HuH-7 (cell line): Measurements from ENCODE around the gene ZNF609.

Experiments used
- DNase-seq: peaks from one replicate; pipeline ENCODE4 v3.0.0; 2011; ENCODE audit warnings: low spot score

Gene ZNF609

GRCh38 chr15:64503640-64504039, 43.3 kb downstream of the ZNF609 start:
- DNase-seq: no peak

- peak; percentile 31 for DNase-seq
Observed at GRCh38 chr15:64507293-64507802, 47.0 kb downstream of the ZNF609 start.

- DNase-seq: no peak
Observed at GRCh38 chr15:64507845-64508244, 47.5 kb downstream of the ZNF609 start.

DNA sequence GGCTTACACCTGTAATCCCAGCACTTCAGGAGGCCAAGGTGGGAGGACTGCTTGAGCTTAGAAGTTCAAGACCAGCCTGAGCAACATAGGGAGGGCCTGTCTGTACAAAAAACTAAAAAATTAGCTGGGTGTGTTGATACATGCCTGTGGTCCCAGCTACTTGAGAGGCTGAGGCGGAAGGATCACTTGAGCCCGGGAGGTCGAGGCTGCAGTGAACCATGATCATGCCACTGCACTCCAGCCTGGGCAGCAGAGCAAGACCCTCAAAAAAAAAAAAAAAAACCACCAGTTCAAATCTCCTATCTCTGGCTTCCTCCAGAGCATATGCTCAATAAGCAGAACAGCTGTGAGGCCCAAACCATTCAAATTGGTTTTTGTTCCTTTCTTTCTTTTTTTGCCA, 53.4 kb downstream of the ZNF609 start:
- no peak for DNase-seq

DNA sequence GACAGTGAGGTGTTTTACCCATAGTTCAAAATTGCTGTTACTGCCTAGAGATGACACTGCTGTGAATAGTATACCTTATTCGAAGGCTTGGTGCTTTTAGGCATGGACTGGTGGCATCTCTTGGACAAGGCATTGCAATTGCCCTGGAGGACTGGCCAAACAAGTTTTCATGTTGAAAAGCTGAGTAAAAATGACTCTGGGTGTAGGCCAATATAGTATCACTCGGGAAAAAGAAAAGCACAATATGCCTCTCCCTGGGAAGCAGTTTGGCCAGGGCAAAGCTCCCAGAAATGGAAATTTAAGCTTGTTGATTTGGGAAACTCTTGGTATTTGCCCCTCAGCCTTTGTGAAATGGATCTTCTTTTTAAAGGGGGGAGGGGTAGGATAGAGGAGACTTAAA, 54.8 kb downstream of the ZNF609 start:
- DNase-seq: no peak

GRCh38 chr15:64515825-64516224, 55.4 kb downstream of the ZNF609 start:
- no peak for DNase-seq

DNA sequence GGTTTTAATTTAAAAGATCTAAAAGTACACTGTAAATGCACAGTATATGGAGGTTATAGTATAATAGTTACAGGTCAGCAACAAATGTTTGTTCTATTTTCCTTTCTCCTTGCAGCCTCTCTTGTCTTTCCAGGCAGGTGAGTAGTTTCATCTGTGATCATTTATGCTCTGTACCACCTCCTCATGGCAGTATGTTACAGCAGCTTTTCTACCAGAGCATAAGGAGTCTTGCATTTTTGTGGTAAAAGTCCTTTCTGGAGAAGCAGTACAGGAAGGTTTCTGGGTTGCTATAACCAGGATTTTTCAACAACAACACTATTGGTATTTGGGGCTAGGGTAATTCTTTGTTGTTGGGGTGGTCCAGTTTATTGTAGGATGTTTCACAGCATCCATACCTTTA, 59.5 kb downstream of the ZNF609 start:
- no peak for DNase-seq

DNA sequence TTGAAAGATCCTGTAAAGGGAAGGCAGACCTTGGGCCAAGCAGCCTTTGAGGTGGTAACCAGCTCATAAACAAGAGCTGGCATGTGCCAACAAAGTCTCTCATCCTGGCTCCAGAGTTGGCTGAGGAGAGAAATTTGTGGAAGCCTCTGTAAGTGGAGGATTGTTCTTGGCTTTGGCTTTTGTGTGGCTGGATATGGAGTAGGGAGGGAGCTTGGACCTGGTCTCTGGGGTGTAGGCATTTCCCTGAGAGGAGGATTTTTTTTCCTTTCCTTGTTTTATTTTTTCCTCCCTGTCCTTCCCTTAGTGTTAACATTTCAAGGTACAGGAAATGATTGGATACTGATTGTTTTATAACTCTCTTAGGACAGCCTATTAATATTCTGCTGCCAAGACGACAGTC, 60.8 kb downstream of the ZNF609 start:
- DNase-seq: no peak

DNA sequence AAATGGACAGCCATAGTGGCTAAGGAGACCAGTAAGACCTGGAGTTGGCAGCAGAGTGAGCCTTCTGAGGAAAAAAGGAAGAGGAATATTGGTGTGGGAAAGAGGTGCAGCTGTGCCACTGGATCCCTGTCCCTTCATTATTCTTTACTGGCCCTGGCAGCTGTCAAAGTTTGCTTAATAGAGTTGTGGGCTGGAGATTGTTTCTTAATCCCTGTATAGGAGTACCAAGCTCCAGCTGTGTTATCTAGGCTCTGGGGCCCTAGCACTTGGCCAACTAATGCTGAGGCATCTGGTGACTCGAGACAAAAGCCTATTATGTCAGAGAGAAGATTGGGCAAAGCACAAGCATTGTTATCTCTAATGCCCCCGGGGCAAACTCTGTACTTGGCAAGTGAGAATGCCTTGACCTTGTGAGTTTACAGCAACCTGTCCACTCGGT, 61.4 kb downstream of the ZNF609 start:
- peak; percentile 17 for DNase-seq

- no peak for DNase-seq
Observed at GRCh38 chr15:64522226-64522823, 61.9 kb downstream of the ZNF609 start.

GRCh38 chr15:64523240-64523639, 62.9 kb downstream of the ZNF609 start:
- DNase-seq: no peak

DNA sequence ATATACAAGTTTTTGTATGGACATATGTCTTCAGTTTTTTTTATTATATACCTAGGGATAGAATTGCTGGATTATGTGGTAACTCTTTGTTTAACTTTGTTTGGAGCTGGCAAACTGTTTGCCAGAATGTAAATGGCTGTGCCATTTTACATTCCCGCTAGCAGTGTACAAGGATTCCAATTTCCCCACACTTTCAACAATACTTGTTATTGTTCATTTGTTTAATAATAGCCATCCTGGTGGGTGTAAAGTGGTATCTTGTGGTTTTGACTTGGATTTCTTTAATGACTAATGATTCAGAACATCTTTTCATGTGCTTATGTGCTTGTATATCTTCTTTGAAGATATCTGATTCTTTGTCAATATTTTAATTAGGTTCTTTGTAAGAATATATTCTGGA, 64.4 kb downstream of the ZNF609 start:
- no peak for DNase-seq

DNA sequence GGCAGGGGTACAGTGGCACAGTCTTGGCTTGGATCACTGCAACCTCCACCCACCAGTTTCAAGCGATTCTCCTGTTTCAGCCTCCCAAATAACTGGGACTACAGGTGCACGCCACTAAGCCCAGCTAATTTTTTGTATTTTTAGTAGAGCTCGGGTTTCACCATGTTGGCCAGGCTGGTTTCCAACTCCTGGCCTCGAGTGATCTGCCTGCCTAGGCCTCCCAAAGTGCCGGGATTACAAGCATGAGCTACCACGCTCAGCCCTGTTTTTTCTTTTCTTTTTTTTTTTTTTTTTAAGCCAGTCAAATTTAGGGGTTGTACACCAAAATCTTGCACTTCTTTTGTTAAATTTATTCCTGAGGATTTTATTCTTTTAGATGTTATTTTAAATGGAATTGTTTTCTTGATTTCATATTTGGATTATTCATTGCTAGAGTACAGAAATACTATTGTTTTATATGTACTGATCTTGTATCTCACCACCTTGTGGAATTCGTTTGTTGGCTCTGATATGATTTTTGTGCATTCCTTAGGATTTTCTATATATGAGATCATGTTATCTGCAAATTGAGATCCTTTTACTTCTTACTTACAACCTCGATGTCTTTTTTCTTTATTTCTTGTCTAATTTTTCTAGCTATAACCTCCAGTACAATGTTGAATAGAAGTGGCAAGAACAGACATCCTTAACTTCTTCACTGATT, 65.6 kb downstream of the ZNF609 start:
- no peak for DNase-seq

DNA sequence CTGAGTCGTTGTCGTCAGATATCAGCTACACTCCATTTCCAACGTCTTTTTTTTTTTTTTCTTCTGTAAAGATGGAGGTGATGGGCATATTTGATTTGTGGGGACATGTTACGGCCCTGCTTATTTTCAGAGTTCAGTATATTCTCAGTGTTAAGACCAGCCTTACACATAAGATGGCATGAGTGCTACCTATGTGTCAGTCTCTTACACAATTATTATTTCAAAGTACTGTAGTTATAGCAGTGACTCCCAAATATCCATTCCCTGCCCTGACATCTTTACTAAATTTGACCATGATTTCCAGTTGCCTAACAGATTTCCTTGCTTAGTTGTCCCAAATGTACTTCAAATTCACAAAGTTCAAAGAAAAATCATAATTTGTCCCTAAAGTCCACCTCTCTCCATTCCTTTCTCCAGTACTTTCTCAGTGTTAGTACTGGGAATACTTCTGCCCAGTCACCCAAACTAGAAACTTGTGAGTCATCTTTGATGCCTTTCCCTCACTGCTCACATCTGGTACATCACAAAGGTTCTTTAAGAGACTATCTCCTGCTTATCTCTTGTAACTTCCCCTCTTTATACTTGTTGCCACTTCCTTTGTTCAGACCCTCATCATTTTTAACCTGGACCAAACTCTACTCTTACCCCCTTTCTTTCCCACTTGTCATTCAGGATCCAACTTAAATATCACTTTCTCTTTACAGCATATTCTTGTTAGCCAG, 67.0 kb downstream of the ZNF609 start:
- no peak for DNase-seq

DNA sequence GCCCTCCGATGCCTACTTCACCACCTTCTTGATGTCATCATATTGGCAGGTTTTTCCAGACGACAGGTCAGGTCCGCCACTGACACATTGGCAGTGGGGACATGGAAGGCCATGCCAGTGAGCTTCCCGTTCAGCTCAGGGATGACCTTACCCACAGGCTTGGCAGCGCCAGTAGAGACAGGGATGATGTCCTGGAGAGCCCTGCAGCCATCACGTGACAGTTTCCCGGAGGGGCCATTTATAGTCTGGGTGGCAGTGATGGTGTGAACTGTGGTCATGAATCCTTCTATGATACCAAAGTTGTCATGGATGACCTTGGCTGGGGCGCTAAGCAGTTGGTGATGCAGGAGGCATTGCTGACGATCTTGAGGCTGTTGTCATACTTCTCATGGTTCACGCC, 68.5 kb downstream of the ZNF609 start:
- no peak for DNase-seq

DNA sequence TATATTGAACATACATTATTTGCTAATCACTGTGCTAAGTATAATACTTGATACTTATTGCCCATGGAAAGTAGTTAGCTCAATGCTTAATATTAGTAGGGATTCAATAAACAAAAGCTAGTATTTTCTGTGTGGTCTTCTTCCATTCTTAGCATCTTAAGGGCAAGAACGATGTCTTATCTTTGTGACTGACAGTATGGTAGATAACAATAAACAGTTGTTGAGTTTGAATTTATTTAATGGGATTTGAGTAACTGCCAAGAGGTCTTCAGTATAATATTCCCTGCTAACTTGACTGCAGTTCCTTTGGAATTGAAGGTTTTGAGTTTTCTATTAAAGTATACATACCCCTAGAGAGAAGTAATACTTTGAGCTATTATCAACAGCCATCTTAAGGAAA, 70.1 kb downstream of the ZNF609 start:
- DNase-seq: no peak

DNA sequence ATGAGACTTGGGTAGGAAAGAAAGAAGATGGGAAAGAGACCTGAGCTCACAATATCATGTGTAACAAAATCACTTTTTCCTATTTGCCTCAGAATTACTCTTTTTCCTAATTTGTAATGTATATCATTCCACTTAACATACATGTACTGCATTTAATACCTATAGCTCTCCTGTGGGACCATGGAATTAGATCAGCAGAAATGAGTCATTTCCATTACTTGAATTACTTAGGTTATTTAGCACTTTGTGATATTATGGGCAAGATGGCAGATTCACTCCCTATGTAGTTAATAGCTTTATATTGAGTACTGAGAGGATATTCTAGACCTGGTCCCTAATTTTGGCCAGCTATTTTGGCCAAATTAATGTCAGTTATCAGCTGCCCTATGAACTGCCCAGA, 70.5 kb downstream of the ZNF609 start:
- DNase-seq: no peak

DNA sequence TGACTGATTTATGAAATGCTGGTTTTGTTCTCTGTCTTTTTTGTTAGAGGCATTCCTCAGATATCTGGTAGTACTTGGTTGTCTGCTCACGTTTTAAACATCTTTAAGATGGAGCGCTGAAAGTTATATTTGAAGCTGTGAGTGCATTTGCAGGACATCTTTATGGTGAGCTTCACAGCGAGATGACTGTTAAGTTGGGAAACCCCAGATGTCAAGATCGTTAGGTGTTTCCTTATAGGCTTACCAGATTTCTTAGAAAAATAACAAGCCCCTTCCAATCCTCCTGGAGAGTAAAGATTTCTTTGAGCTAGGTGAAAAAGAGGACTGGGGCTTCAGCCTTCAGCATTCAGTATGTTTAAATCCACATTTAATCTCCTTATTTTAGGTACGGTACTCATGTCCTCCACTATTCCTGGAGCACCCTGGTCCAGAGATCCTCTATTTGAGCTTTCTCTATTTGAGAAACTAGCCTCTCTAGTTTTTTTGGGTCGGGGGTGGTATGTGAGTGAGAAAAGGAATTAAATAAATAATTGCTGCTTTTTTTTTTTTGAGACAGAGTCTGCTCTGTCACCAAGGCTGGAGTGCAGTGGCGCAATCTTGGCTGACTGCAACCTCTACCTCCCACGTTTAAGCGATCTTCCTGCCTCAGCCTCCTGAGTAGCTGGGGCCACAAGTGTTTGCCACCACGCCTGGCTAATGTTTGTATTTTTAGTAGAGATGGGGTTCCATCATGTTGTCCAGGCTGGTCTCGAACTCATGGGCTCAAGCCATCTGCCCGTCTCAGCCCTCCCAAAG, 72.3 kb downstream of the ZNF609 start:
- DNase-seq: no peak

DNA sequence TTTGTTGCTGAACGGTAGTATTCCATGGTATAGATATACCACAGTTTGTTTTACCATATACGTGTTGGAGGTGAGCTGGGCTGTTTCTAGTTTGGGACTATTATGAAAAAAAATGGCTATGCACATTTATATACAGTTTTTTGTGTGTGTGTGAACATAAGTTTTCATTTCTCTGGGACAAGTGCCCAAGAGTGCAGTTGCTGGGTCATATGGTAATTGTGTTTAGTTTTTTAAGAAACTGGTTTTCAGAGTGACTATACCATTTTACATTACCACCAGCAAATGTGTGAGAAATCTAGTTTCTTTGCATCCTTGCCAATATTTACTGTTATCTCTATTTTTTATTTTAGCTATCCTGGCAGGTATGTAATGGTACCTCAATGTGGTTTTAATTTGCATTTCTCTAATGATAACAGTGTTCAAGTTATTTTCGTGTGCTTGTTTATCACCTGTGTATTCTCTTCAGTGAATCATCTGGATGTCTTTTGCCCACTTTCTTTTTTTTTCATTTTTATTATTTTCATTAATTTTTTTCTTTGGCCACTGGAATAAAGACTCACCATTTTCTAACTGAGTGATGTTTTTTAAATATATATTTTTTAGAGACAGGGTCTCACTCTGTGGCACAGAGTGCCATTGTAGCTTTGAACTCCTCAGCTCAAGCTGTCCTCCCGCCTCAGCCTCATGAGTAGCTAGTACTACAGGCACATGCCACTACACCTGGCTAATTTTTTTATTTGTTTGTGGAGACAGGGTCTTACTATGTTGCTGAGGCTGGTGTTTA, 75.3 kb downstream of the ZNF609 start:
- no peak for DNase-seq

- DNase-seq: no peak
Observed at GRCh38 chr15:64536244-64536836, 76.0 kb downstream of the ZNF609 start.

DNA sequence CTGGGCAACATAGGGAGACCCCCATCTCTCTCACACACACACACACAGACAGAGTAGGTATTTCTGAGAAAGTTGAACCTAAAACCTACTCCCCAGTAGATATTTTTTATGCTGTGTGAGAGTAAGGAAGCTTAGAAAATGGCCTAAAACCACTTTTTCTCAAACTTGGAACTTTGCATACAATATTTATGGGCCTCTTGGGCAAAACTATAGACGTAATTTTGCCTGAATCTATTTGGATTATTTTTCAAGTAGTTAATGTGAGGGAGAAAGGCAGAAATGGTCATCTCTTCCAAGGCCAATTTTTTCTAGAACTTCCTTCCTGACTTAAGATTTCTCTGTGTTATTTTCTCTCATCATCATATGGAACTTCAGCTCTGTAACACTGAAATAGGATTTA, 81.7 kb downstream of the ZNF609 start:
- DNase-seq: no peak
